ENCODE results near the gene LGR4.

- no peak for TF ChIP-seq EZH2 (IDR thresholded peaks at IDR 0.05; ENCODE audit: insufficient read depth, poor library complexity, severe bottlenecking)
- no peak for TF ChIP-seq EZH2phosphoT487 (IDR thresholded peaks at IDR 0.05; ENCODE audit: insufficient read depth, low read depth)
These were observed 39.6 kb upstream of the LGR4 start for GRCh38 chr11:27512238-27512637.
